ENCODE measurements around the gene PSKH1.

The PSKH1 gene

DNA sequence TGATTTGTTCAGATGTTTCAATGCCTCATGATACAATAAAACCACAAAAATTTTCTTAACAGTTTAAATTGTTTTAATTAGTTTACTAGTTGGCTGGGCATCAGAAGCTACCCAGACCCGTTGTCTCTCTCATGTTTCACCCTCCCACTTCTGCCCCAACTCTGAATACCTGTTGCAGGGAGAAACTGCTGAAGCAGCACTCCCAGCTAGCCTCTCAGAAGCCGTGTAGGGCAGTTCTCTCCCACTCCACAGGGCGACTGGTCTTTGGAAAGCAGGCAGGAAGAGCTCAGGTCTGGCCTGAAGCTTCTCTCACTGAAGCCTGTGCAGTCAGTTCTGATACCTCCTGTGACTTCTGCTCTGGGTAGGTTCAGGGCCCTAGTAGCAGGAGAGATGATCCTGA, 21.8 kb upstream of the PSKH1 start:
- peaks cover 48% of the 10 kb centered on the region for H3K36me3 ChIP-seq (ENCODE audit: insufficient read depth, low read length)
- H3K9ac ChIP-seq (ENCODE audit: low read depth, low read length) = no peak overlapping the region
- H3K9me3 ChIP-seq (replicated peaks; ENCODE audit: low read length) = no peaks in the 10 kb centered on the region
- peaks cover 20% of the 10 kb centered on the region for H3K4me1 ChIP-seq (ENCODE audit: control insufficient read depth, insufficient read depth, low read length)
- H3K4me2 ChIP-seq (ENCODE audit: low read length) = no peak overlapping the region
- H3K27me3 ChIP-seq (ENCODE audit: control insufficient read depth, insufficient read depth, low read length) = no peaks in the 10 kb centered on the region
- no peak overlapping the region for H3K4me3 ChIP-seq (ENCODE audit: low read length)

DNA sequence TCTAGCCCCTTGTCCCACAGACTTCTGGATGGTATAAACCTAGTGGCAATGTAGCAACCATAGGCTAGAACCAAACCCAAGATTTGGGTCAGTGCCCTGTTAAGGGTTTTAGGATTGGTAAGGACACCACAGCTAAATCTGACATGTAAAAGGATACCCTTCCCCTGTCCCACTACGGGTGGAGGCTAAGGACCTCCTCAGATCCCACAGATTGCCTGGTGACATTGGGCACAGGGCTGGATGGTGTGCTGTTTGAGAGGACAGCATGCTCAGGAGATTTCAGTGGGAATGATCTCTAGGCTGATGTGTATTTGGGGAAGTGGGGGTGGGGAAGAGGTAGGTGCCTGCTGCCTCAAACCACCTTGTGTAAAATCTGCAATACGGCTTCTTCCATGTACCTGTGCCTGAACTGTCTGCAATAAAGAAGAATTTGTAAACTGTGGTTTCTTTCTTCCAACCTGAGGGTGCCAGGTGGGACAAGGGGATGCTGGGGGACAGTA, 20.9 kb upstream of the PSKH1 start:
- Histone ChIP-seq H3K9ac (ENCODE audit: low read depth, low read length) (peak overlapping the region; percentile 96), H3K4me3 (ENCODE audit: low read length) (no peak overlapping the region), H3K36me3 (ENCODE audit: insufficient read depth, low read length) (peaks cover 52% of the 10 kb centered on the region)

DNA sequence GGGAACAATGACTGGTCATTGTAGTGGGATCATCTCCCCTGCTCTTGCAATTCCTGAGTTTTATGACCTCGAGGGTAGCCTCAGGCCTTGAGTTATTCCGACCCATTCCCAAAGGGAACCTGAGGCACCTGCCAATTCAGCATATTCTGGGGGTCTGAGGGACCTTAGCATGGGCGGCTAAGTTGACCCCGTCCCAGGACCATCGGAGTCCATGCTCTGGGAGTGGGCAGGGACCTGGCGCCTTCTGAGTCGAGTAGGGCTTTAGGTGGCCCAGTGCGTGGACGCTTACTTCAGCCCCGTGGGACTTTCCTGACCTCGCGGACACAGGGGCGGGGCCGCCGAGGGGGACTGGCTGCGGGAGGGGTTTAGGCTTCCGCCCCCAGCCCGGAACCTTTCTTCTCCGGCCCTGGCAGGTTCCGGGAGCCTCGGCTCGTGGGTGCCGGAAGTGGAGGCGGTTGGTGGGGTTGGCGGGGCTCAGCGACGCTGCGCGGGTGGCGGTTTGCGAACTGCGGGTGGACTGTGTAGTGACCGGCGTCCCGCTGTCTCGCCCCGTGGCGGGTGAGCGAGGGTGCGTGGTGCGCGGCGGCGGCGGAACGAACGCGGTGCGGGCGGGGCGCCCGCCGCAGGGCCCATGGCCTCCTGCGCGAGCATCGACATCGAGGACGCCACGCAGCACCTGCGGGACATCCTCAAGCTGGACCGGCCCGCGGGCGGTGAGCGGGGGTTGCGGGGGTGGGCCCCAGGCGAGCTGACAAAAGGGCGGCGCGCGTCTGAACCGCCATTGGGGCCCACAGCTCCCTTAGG, 20.2 kb upstream of the PSKH1 start, which contains the start of gene EDC4:
TSS of gene EDC4 (plus strand) at position 422 of the 804 bp plus-strand sequence. CDS start at position 632, 210 bp downstream.
- H3K4me1 ChIP-seq (ENCODE audit: control insufficient read depth, insufficient read depth, low read length) = peaks cover 20% of the 10 kb centered on the region
- no peaks in the 10 kb centered on the region for H3K9me3 ChIP-seq (replicated peaks; ENCODE audit: low read length)
- H3K36me3 ChIP-seq (ENCODE audit: insufficient read depth, low read length) = peaks cover 53% of the 10 kb centered on the region
- H3K9ac ChIP-seq (ENCODE audit: low read depth, low read length) = peak within 1 kb of the TSS; percentile 96
- H3K4me2 ChIP-seq (ENCODE audit: low read length) = peak within 1 kb of the TSS; percentile 89
- H3K27me3 ChIP-seq (ENCODE audit: control insufficient read depth, insufficient read depth, low read length) = no peaks in the 10 kb centered on the region
- peak within 1 kb of the TSS; percentile 96 for H3K4me3 ChIP-seq (ENCODE audit: low read length)

More for the DNA sequence above, 20.9 kb upstream of the PSKH1 start:
- Histone ChIP-seq H3K9me3 (replicated peaks; ENCODE audit: low read length) (no peaks in the 10 kb centered on the region), H3K4me2 (ENCODE audit: low read length) (peak overlapping the region; percentile 89), H3K27me3 (ENCODE audit: control insufficient read depth, insufficient read depth, low read length) (no peaks in the 10 kb centered on the region), H3K4me1 (ENCODE audit: control insufficient read depth, insufficient read depth, low read length) (peaks cover 20% of the 10 kb centered on the region)

DNA sequence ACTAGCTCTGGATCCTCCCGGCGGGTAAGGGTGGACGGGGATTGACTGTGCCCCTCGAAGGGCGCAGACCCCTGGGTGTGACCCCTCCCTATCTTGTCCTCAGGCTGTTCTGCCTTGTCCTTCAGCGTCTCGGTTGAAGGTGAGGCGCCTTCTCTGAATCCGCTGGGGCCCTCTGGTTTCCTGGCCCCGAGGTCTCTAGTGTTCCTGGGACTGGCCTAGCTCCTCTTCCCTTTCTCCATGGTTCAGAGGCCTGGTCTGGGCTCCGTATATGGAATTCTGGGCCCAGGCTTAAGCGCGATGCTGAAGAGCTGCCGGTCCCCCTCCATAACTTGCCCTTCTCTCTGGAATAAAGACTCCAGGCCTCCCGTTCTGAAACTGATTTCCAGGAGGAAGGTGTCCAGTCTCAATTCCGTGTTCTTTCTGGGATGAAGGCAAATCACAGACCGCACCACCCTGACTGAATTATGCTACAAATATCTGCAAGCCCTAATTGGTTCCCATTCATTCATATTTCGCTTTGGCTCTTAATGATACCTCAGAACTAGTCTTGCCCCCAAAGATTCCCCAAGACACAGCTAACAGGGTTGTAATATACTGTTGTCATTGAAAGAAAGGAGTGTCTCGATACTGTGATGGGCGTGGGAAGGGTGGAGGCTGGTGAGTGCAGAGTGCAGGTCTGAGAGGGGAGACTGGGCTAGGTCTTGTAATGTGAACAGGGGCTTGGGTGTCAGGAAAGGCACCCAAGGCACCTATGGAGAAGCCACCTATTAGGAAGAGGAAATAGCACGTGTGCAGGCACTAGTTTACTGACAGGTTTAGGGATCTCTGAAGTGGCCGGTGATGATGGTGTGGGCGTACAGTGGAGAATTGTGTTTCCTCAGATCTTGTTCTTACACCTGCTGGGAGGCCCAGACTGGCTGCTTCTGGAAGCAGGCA, 19.4 kb upstream of the PSKH1 start:
- peak overlapping the region; percentile 96 for H3K4me3 ChIP-seq (ENCODE audit: low read length)

DNA sequence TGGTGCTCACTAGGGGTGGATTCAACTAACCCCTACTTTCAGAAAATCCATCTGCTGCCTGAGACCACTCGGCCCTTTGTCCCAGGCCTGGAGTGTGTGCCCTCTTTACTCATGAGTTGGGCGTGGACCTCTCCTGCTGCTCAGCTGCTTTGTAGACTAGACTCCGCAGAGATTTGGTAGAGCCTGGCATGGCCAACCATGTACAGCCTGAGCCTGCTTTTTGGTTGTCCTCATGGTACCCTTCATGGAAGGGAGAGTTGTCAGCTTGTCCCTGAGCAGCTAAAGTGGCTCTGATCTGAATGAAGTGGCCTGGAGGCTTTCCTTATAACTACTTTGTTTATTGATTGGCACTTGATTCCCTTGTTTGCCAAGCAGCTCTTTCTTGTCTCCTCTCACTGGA, 18.7 kb upstream of the PSKH1 start:
- H3K9ac ChIP-seq (ENCODE audit: low read depth, low read length) = peak overlapping the region; percentile 96
- no peaks in the 10 kb centered on the region for H3K27me3 ChIP-seq (ENCODE audit: control insufficient read depth, insufficient read depth, low read length)
- peaks cover 54% of the 10 kb centered on the region for H3K36me3 ChIP-seq (ENCODE audit: insufficient read depth, low read length)
- H3K4me1 ChIP-seq (ENCODE audit: control insufficient read depth, insufficient read depth, low read length) = peaks cover 20% of the 10 kb centered on the region
- peak overlapping the region; percentile 89 for H3K4me2 ChIP-seq (ENCODE audit: low read length)
- H3K4me3 ChIP-seq (ENCODE audit: low read length) = peak overlapping the region; percentile 96
- H3K9me3 ChIP-seq (replicated peaks; ENCODE audit: low read length) = no peaks in the 10 kb centered on the region

More for the DNA sequence above, 19.4 kb upstream of the PSKH1 start:
- H3K4me1 ChIP-seq (ENCODE audit: control insufficient read depth, insufficient read depth, low read length) = peaks cover 20% of the 10 kb centered on the region
- H3K4me2 ChIP-seq (ENCODE audit: low read length) = peak overlapping the region; percentile 89
- no peaks in the 10 kb centered on the region for H3K9me3 ChIP-seq (replicated peaks; ENCODE audit: low read length)
- H3K9ac ChIP-seq (ENCODE audit: low read depth, low read length) = peak overlapping the region; percentile 96
- H3K27me3 ChIP-seq (ENCODE audit: control insufficient read depth, insufficient read depth, low read length) = no peaks in the 10 kb centered on the region
- H3K36me3 ChIP-seq (ENCODE audit: insufficient read depth, low read length) = peaks cover 53% of the 10 kb centered on the region

DNA sequence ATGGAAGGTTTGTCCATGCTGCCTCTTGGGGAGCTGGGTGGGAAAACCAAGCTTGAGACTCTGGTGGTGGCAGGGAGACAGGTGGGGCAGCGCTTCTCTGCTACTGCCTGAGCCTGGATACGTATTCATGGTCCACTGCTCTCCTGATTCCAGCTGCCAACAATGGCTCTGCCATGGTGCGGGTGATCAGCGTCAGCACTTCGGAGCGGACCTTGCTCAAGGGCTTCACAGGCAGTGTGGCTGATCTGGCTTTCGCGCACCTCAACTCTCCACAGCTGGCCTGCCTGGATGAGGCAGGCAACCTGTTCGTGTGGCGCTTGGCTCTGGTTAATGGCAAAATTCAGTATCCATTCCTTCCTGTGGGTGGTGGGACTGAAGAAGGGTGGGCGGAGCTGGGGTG, 16.0 kb upstream of the PSKH1 start:
- Histone ChIP-seq H3K4me1 (ENCODE audit: control insufficient read depth, insufficient read depth, low read length) (peaks cover 26% of the 10 kb centered on the region), H3K27me3 (ENCODE audit: control insufficient read depth, insufficient read depth, low read length) (no peaks in the 10 kb centered on the region), H3K4me3 (ENCODE audit: low read length) (no peak overlapping the region), H3K4me2 (ENCODE audit: low read length) (no peak overlapping the region), H3K36me3 (ENCODE audit: insufficient read depth, low read length) (peaks cover 62% of the 10 kb centered on the region), H3K9me3 (replicated peaks; ENCODE audit: low read length) (no peaks in the 10 kb centered on the region), H3K9ac (ENCODE audit: low read depth, low read length) (no peak overlapping the region)

DNA sequence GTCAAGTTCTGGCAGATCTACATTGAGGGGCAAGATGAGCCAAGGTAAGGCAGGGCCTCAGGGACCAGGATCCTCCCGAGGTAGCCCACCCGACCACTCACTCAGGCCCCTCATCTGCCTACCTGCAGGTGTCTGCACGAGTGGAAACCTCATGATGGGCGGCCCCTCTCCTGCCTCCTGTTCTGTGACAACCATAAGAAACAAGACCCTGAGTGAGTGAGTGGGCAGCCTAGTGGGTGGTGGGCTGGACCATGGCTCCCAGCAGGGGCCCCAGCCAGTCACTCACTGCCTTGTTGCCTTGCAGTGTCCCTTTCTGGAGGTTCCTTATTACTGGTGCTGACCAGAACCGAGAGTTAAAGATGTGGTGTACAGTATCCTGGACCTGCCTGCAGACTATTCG, 14.8 kb upstream of the PSKH1 start:
- Histone ChIP-seq H3K27me3 (ENCODE audit: control insufficient read depth, insufficient read depth, low read length) (no peaks in the 10 kb centered on the region), H3K9me3 (replicated peaks; ENCODE audit: low read length) (no peaks in the 10 kb centered on the region), H3K36me3 (ENCODE audit: insufficient read depth, low read length) (peaks cover 73% of the 10 kb centered on the region), H3K4me3 (ENCODE audit: low read length) (no peak overlapping the region), H3K9ac (ENCODE audit: low read depth, low read length) (no peak overlapping the region), H3K4me1 (ENCODE audit: control insufficient read depth, insufficient read depth, low read length) (peaks cover 27% of the 10 kb centered on the region), H3K4me2 (ENCODE audit: low read length) (no peak overlapping the region)

DNA sequence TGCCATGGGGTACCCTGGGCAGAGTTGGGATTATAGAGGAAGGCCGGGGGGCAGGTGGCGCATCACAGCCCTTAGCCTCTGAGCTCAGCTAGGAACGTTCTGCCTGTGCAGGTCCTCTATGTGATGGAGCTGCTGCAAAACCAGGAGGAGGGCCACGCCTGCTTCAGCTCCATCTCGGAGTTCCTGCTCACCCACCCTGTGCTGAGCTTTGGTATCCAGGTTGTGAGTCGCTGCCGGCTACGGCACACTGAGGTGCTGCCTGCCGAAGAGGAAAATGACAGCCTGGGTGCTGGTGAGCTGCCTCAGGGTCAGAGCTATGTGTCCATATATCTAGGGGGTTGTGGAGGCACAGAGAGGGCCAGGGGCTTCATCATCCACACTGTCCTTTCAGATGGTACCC, 14.2 kb upstream of the PSKH1 start:
- no peak overlapping the region for H3K4me2 ChIP-seq (ENCODE audit: low read length)
- peaks cover 24% of the 10 kb centered on the region for H3K4me1 ChIP-seq (ENCODE audit: control insufficient read depth, insufficient read depth, low read length)
- no peak overlapping the region for H3K4me3 ChIP-seq (ENCODE audit: low read length)
- no peaks in the 10 kb centered on the region for H3K27me3 ChIP-seq (ENCODE audit: control insufficient read depth, insufficient read depth, low read length)
- peaks cover 80% of the 10 kb centered on the region for H3K36me3 ChIP-seq (ENCODE audit: insufficient read depth, low read length)
- no peaks in the 10 kb centered on the region for H3K9me3 ChIP-seq (replicated peaks; ENCODE audit: low read length)
- H3K9ac ChIP-seq (ENCODE audit: low read depth, low read length) = no peak overlapping the region

DNA sequence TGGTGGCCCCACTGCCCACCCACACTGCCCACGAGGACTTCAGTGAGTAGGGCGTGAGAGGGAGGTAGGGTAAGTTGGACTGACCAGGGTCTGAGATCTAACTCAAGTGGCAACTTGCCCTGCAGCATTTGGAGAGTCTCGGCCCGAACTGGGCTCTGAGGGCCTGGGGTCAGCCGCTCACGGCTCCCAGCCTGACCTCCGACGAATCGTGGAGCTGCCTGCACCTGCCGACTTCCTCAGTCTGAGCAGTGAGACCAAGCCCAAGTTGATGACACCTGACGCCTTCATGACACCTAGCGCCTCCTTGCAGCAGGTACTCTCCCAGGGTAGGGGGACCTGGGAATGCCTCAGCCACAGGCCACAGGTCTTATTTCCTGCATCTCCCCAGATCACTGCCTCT, 13.6 kb upstream of the PSKH1 start:
- no peaks in the 10 kb centered on the region for H3K9me3 ChIP-seq (replicated peaks; ENCODE audit: low read length)
- peaks cover 20% of the 10 kb centered on the region for H3K4me1 ChIP-seq (ENCODE audit: control insufficient read depth, insufficient read depth, low read length)
- no peak overlapping the region for H3K9ac ChIP-seq (ENCODE audit: low read depth, low read length)
- H3K27me3 ChIP-seq (ENCODE audit: control insufficient read depth, insufficient read depth, low read length) = no peaks in the 10 kb centered on the region
- H3K4me2 ChIP-seq (ENCODE audit: low read length) = no peak overlapping the region
- no peak overlapping the region for H3K4me3 ChIP-seq (ENCODE audit: low read length)
- peaks cover 85% of the 10 kb centered on the region for H3K36me3 ChIP-seq (ENCODE audit: insufficient read depth, low read length)

DNA sequence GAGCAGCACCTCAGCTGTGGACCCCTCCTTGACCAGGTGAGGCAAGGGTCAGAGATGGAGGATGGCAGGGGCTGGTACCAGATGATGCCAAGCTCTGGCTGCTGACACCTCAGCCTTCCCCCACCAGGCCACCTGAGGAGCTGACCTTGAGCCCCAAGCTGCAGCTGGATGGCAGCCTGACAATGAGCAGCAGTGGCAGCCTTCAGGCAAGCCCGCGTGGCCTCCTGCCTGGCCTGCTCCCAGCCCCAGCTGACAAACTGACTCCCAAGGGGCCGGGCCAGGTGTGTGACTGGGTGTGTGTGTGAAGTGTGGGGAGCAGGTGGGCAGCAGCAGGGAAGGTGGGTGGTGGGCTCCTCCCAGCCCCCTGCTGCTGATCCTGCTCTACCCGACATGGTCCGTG, 13.1 kb upstream of the PSKH1 start:
- H3K9me3 ChIP-seq (replicated peaks; ENCODE audit: low read length) = no peaks in the 10 kb centered on the region
- H3K36me3 ChIP-seq (ENCODE audit: insufficient read depth, low read length) = peaks cover 89% of the 10 kb centered on the region
- no peaks in the 10 kb centered on the region for H3K27me3 ChIP-seq (ENCODE audit: control insufficient read depth, insufficient read depth, low read length)
- H3K4me1 ChIP-seq (ENCODE audit: control insufficient read depth, insufficient read depth, low read length) = peaks cover 20% of the 10 kb centered on the region
- no peak overlapping the region for H3K4me2 ChIP-seq (ENCODE audit: low read length)
- no peak overlapping the region for H3K4me3 ChIP-seq (ENCODE audit: low read length)
- no peak overlapping the region for H3K9ac ChIP-seq (ENCODE audit: low read depth, low read length)

DNA sequence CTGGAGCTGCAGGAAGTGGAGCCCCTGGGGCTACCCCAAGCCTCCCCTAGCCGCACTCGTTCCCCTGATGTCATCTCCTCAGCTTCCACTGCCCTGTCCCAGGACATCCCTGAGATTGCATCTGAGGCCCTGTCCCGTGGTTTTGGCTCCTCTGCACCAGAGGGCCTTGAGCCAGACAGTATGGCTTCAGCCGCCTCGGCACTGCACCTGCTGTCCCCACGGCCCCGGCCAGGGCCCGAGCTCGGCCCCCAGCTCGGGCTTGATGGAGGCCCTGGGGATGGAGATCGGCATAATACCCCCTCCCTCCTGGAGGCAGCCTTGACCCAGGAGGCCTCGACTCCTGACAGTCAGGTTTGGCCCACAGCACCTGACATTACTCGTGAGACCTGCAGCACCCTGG, 12.5 kb upstream of the PSKH1 start:
- no peaks in the 10 kb centered on the region for H3K9me3 ChIP-seq (replicated peaks; ENCODE audit: low read length)
- no peak overlapping the region for H3K4me2 ChIP-seq (ENCODE audit: low read length)
- H3K4me3 ChIP-seq (ENCODE audit: low read length) = no peak overlapping the region
- H3K9ac ChIP-seq (ENCODE audit: low read depth, low read length) = no peak overlapping the region
- no peaks in the 10 kb centered on the region for H3K27me3 ChIP-seq (ENCODE audit: control insufficient read depth, insufficient read depth, low read length)
- H3K4me1 ChIP-seq (ENCODE audit: control insufficient read depth, insufficient read depth, low read length) = peaks cover 18% of the 10 kb centered on the region
- peaks cover 93% of the 10 kb centered on the region for H3K36me3 ChIP-seq (ENCODE audit: insufficient read depth, low read length)

All from skeletal muscle satellite cell (primary cell).